OCI-M2 (cell line): ENCODE data around the gene TMEM125.

Experiments used
- DNase-seq: peaks from one replicate; lab custom pipeline; 2025; ENCODE audit not compliant: unreplicated experiment; lab: John Stamatoyannopoulos, UW

TMEM125 gene

DNA sequence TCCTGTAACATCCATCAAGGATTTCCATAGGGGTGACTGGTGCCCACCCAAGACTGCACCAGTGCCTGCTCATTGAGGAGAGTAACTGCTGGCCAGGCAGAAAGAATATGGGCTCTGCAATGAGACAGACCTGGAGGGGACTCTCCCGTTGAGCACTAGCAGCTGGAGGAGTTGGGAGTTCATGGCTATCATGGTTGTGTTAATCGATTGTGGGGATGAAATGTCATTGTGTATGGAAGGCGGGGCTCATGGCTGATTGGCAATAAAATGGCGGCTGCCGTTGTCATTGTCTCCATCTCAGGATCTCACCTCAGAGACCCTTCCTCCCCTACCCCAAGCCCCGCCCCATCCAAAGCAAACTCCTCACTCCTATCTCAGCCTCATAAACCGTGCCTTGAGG is 3.9 kb downstream of the TMEM125 start:
- DNase-seq: no peak

DNA sequence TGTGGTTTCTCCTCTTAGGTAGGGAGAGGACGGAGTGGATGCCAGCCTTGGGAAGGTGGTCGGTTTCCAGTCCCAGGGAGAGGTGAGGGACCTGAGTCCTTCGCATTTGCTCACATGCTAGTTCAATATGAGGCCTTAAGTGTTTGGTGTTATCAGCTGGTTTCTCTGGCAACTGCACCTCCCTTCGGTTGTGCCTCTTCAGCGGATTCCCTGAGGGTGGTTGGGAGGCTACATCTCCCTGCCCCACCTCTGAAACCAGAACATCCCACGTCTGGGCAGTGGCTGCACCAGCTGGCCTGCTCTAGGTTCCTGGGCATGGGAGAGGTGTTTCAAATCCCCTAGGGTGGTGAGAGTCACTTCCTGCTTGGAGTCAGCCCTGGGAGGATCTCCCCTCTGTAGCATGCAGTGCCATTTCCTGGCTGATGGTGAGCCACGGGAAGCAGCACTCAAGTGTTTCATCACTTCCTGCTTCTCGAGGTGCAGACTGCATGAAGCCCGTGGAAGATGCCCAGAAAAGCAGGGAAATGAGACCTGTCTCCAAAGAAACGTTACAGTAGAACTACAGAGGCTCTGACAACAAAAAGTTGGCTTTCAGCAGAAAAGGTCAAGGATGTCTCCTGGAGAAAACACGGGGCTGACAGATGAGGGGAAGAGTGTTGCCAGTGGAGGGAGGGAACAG is 4.5 kb downstream of the TMEM125 start:
- DNase-seq: no peak

DNA sequence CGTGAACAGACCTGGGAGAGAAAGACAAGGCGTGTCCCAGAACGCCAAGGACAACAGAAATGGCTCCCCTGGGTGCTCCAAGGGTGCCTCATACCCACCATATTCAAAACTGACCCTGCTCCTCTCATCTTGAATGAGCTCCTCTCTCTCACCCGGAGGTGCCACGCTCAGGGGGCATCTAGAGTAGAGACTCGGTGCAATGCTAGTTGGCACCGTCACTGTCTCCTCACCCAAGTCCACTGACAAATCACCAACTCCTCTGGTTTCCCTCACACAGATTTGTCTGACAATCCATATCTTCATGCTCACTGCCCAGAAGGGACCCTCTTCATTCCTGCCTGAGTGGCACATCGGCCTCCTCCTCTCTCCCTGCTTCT is 5.0 kb downstream of the TMEM125 start:
- no peak for DNase-seq

DNA sequence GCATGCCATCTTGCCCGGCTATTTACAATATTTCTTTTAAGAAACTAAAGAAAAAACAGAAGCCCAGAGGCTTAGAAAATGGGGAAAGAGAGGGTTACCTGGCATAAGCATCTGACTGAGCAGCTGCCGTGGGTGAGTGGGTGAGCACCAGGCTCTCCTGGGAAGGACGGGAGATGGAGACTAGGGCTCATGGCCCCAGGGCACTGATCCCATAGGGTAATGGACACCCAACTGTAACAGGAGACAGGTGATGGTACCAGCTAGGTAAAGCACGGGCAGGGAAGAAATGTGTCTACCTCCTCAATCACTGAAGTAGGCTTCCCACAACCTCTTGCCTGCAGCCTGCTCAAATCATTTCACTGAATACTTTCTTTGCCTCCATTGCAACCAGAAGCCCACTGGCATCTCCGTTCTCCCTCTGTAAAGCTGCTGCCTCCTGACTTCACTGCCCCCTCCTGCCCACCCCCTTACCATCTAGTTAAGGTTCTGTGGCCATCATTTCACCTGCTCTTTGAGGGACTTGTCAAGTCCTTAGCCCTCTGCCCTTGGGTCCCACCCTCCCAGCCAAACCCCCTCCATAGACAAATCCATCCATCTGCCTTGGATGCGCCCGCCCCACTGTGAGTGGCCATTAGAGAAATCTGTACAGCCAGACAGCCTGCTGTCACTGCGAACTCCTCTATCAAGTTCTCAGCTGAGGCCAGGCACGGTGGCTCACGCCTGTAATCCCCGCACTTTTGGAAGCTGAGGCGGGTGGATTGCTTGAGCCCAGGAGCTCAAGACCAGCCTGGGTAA is 6.2 kb downstream of the TMEM125 start:
- no peak for DNase-seq

DNA sequence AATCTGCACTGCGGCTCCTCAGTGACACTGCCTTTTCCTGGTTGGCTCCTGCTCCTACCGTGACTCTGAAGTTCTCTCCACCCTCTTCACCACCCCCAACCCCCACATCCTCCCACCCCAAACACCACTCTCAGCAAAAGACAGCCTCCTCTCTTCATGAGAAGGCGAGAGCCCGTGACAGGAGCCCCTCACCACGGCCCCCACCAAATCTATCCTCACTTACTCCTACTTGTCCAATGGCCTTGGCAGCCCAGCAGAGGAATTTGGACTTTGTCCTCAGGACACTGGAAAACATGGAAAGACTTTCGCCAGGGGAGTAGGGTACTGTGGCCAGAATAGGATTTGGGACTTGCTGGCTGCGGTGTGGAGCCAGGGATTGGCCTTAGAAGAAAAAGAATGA is 6.9 kb downstream of the TMEM125 start:
- no peak for DNase-seq

DNA sequence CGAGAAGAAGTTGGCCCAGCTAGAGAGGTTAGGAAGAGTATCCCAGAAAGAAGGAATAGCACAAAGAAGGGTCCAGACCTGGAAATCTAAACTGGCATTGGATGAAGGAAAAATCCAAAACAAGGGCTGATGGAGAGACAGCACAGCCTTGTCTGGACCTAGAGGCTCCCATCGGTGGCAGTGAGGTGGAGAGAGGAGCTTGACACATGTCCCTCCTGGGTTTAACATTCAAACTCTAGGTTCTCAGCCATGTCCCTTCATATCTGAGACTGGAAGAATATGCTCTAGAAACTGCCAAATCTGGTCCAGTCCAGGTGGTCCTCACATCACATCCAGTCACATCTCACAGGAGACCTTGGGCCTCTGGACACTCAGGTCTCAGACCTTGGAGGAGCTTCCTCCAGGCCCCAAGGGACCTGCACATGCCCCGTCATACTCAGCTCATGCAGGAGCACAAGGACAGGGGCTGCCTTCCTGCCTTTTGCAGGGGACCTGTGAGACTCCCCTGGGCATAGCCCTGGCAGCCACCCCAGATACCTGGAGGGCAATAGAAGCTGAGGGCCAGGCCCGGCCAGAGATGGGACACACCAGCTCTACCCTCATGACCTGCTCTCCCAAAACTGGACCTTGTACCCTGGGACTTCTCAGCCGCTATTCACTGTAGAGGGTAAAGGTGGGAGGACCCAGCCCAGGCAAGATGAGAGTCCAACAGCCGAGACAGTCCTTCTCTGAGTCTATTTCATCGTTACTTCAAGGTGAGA is 7.5 kb downstream of the TMEM125 start:
- DNase-seq: no peak

DNA sequence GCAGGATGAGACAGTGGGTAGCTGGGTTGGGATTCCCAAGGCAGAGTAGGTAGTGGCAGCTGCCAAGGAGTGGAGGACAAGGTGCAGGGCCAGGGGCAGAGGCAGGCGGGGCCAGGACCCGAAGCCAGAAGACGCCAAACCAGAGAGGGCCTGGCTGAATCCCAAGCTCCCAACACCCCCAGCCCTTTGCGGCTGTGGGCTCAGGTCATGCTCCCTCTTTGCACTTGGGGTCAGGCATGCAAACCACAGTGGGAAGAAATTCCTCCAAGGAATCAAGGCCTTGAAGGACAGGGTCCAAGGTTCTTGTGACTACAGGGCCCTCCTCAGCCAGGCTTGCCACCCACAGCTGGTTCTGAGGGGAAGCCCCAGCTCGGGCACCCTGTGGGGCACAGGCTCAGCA is 9.4 kb downstream of the TMEM125 start:
- no peak for DNase-seq

DNA sequence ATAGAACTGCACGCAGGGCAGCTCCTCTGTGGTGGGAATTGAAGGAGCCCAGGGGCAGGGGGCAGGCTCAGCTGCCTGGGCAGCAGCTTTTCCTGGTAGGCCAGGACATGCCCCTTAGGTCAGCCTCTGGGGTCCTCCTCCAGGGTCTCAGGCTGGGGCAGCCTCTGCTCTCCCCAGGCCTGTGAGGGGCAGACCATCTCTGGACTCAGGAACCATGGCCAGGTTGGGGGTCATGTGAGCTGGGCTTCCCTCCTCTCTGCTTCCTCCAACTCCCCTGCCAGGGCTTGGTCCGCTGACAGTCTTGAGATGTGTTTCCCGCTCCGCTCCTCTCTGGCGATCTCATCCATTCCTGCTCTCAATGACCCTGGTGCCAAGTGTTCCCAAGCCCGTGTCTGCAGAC is 9.9 kb downstream of the TMEM125 start:
- DNase-seq: no peak

DNA sequence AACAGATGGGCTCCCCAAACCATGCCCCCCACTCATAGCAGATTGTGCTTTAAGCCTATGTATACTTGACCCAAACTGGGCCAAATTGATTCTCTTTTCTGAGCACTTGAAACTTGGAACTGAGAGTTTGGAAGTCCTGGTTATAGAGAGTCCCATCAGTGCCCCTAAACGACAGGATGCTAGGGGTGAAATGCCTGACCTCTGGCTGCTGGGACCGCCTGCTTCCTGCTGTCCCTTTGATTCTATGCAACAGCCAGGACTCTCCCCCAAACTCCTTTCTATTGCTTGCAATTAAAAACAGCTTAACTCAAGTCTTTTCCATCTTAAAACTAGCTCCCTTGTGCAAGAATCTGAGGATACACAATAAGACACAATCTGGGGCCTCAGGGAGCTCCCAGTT is 10.9 kb downstream of the TMEM125 start:
- no peak for DNase-seq

DNA sequence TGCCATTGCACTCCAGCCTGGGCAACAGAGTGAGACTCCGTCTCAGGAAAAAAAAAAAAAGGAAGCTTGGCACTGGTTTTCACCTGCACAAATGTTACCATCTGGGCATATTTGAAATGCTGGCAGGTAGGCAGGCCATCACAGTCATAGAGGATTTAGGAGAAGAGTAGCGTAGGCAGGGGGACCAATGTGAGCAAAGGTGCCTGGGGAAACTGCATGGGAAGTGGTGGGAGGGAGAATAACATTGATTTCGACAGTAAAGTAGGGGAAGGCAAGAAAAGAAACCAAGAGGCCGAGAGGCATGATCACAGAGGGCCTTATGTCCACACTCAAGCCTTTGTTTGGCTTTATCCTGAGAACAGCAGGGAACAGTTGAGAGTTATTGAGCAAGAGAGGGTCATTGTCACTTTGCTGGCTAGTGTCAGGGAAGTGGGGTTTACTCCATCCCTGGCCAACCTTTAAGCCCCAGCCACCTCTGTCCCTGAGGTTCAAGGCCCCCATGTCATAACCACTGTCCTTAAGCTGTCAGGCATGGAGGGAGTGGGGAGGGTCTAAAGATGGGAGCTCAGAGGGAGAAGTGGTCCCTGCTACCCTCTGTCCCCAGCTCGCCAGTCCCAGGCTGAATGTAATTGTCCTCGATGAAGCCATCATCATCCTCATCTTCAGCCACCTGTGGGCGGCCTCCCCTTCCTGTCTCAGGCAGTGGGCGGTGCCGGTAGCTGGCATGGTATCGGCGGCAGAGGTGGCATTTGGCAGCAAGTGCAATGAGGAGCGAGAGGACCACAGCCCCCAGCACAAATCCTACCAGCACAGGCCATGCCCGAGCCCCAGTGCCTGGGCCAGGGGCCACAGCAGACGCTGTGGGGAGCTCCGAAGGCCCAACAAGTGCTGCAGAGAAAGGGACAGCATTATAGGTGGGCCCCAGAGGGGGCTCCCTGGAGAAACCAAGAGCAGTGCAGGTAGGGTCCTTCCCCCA is 12.7 kb downstream of the TMEM125 start:
- no peak for DNase-seq

DNA sequence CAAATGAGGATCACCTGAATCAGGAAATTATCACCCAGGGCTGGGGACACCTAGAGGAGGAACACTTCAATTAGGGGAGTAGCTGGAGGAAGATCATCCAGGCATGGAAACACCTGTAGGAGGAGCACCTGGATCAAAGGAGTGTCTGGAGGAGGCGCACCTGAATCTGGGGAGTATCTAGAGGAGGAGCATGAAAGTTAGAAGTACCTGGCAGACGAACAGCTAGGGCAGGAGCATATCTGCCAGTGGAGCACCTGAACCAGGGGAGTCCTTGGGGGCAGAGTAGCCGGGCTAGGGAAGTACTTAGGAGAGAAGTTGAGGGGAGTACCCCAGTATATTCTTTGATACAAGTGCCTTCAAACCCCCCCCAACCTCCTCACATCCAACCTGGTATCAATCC is 14.3 kb downstream of the TMEM125 start:
- DNase-seq: no peak

DNA sequence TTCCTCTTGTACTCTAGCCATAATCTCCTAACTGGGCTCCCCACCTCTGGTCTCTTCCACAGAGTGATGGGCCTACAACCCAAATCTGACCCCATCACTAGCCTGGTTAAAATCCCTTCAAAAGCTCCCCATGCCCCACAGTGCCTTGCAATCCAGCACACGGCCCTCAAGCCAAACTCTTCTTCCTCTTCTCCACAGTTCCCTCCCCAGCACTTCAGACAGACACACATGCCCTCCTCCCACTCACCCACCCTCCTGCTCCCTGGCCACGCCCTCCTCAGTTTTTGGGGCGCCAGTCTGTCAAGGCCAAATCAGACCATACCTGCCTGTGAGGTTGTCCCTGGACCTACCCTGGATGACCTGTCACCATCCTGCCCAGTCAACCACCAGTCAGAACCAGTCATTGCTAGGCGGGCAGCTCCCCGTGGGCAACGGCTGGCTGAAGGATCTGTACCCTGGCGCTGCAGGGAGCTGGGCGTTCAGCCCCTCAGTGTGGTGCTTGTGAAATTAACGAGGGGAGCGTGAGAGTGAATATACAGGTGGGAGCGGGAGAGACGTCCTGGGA is 14.8 kb downstream of the TMEM125 start:
- no peak for DNase-seq

DNA sequence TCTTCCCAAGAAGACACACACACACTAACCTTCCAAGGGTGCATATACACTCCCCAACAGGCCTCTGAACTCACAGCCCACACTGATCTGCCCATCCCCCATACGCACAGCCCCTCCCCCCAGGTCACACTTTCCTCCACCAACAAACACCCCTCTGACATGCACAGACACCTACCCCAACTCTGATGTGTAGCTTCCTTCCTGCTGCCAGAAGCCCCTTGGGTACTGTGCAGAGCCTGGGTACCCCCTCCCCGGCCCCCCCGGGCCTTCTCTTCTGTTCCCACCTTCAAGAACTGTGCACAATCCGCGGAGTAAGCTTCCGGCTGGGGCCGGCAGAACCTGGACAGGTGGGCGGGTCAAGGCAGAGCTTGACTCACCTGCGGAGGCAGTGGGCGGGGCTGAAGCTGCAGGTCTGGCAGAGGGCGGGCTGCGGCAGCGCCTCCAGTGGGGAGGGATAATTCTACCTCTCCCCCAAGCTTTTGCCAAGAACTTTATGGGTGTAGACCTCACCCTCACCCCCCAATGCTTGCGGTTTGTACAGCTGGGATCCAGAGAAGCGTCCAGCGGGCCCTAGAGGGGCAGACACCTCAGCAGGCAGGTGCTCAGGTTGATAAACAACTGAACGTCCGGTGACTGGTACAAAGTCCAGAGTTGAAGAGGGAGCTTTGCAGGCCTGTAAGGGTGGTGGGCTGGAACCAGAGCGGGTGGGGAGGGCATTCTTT is 15.6 kb downstream of the TMEM125 start, which contains the start of gene C1orf210:
Gene C1orf210 (minus strand): TSS at position 313 of the 722 bp plus-strand sequence. CDS start 2,311 bp downstream, outside the sequence.
- DNase-seq: no peak

DNA sequence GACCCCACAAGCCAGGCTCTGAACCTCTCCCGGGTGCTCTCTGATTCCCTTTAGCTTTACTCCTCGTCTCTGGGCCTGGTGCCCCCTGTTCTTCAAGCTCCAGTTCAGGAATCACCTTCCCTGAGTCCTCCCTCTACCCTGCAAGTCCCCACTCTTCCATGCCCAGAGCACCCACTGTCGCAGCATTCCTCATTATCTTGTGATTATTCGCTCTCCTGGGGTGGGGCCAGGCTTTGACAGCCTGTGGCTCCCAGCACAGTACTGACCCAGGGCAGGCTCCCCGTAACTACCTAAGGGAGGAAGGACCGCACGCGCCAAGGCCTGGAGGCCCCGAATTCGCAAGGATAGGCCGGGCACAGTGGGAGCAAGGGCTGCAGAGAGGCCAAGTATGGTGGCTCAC is 16.3 kb downstream of the TMEM125 start:
- no peak for DNase-seq

DNA sequence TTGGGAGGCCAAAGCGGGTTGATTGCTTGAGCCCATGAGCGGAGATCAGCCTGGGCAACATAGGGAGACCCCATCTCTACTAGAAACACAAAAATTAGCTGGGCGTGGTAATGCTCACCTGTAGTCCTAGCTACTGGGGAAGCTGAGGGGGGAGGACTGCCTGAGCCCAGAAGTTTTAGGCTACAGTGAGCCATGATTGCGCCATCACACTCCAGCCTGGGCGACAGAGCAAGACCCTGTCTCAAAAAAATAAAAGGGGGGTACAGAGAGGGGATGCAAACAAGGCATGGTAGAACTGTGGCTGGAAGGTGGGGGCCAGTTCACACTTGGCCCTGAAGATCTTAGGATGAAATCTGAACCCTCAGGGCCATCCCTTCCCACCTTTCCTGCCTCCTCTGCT is 16.8 kb downstream of the TMEM125 start:
- DNase-seq: no peak

DNA sequence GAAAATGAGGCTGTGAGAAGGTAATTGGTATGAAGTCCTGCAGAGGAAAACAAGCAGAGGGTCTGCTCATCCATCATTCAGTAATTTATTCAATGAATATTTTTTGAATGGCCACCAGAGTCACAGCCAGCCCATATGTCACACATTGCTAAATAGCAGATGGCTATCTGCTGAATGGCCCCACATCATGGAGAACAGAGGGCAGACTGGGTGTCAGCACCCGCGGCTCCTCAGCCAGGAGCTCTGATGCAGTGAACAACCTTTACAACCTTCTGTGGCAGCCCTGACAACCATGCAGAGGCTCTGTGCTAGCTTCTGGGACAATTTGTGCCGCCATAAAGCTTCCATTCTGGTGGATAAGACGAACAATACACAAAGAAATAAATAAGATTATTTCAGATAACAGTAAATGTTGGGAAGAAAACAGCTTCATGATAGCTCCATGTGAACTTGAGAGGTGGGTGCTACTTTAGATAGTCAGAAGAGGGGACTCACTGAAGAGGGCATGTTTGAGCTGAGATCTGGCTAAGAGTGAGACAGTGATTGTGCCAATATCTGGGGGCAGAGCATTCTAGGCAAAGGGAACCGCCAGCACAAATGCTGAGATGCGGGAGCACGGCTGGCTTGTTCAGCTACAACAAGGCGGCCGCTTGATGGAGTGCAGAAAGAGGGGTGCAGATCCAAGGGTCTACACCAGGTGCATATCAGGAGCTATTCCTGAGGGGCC is 18.4 kb downstream of the TMEM125 start:
- DNase-seq: no peak

DNA sequence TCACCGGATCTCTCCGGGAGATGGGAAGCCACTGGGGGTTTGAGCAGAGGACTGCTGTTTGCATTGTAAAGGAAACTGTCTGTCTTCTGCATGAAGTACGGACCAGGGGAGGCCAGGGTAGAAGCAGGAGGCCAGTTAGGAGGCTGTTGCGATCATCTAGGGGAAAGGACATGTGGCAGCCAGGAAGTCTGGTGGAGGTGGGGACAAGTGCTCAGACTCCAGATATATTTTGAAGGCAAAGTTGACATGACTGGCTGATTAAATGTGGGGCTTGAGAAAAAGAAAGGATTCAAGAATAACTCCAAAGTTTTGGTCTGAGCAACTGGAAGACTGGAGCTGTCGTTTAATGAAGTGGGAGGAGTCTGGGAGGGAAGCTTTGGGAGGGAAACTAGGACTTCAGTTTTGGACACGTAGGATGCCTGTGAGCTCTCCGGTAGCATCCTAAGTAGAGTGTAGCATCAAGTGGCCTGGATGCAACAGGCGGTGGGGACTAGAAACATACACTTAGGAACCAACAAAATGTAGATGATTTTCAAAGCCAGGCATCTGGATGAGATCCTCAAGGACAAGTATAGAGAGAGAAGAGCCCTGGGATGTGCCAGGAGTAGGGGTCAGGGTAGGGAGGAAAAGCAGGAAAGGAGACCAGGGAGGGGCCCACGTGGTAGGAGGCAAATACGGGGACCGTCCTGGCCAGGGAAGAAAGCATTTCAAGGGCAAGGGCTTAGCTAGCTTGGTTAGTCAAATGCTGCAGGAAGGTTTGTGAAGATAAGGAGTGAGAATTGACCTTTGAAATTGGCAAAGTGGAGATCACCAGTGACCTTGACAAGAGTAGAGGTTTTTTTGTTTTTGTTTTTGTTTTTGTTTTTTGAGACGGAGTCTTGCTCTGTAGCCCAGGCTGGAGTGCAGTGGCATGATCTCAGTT is 19.3 kb downstream of the TMEM125 start:
- no peak for DNase-seq

DNA sequence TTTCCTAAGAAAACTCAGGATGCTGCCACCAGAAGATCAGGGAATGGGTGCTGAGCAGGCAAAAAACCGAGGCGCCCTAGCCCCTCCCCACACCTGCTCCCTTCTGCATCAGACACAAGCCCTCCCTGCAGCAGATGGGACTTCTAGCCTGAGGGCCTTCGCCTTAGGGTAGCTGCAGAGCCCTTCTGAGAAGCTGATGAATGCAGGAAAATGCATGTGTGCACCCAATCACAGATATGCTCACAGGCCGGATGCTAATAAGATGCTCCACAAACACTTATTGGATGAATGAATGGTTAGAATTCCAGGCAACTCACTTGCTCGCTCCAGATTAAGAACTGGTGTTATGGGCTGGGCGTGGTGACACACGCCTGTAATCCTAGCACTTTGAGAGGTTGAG is 22.4 kb downstream of the TMEM125 start:
- DNase-seq: no peak
